GM18502 (cell line): Measurements from ENCODE around the gene ARL2.

Experiments
- ATAC-seq: cut with Tn5 transposase; IDR thresholded peaks from one replicate; pipeline ENCODE4 v1.9.1; 2021; ENCODE audit warnings: mild to moderate bottlenecking; ENCODE audit not compliant: unreplicated experiment, poor library complexity

ARL2 gene

DNA sequence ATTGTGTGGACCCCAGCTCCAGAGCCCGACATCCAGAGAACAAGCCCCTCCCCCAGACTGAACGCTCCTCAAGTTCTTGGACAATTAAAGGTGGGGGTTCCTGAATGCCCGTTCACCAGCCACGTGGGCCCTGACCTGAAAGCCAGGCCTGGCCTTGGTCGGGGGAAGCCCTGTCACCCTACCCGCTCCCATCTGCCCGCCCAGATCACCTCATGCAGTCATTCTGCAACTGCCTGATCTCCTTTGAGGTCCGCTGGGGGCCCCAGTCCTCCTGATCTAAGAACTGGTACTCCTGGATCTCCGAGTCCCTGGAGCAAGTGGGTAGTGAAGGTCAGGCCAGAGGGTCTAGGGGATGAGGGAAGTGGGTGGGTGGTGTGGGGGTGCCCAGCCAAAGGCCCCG, 53.5 kb downstream of the ARL2 start:
- no peak for ATAC-seq

DNA sequence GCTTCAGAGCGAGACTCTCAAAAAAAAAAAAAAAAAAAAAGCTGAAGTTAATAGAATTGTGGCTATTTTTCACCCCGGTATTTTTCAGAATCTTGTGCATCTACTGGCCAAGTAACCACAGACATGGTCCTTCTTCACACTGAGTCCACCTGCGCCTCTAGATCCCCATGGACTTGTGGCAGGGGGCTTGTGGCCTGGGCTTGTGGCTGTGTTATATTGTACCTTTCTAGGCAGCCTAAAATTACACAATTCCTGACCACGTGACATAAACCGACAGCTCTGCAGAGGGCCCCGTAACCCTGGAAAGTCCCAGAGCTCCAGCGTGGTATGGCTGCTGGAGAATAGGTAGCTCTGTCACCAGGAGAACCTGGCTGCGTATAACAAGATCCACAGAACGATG, 55.3 kb downstream of the ARL2 start:
- ATAC-seq = no peak
